DOHH2 (cell line): ENCODE measurements around the gene KLHL18.

Experiments
- H3F3A ChIP-seq: fragments of 200-600 bp; sonication (generic), shearing (Covaris generic); 2 replicates; pipeline ENCODE4 v1.6.0; 2016; ENCODE audit warnings: antibody characterized with exemption, mild to moderate bottlenecking; ENCODE audit not compliant: control insufficient read depth, insufficient read depth
- H3K27ac ChIP-seq: fragments of 200-600 bp; sonication (generic); 2 replicates; pipeline ENCODE4 v1.5.1; 2014; ENCODE audit warnings: low read depth, mild to moderate bottlenecking, low read length, moderate library complexity
- H3K27me3 ChIP-seq: fragments of 200-600 bp; sonication (generic); 2 replicates; pipeline ENCODE4 v1.6.1; 2014; ENCODE audit warnings: mild to moderate bottlenecking, low read length, mixed read lengths; ENCODE audit not compliant: control insufficient read depth
- H3K36me3 ChIP-seq: fragments of 200-600 bp; sonication (generic); 2 replicates; pipeline ENCODE4 v1.6.1; 2014; ENCODE audit warnings: mild to moderate bottlenecking, low read length, moderate library complexity, mixed read lengths; ENCODE audit not compliant: control insufficient read depth
- H3K4me1 ChIP-seq: fragments of 200-600 bp; sonication (generic); 2 replicates; pipeline ENCODE4 v1.6.1; 2014; ENCODE audit warnings: mild to moderate bottlenecking, low read length, mixed read lengths; ENCODE audit not compliant: control insufficient read depth
- H3K4me2 ChIP-seq: fragments of 200-600 bp; sonication (generic); 2 replicates; pipeline ENCODE4 v1.6.0; 2014; ENCODE audit warnings: mild to moderate bottlenecking, low read length, moderate library complexity
- H3K4me3 ChIP-seq: fragments of 200-600 bp; sonication (generic); 2 replicates; pipeline ENCODE4 v1.5.1; 2014; ENCODE audit warnings: mild to moderate bottlenecking, low read length, mixed read lengths
- H3K79me2 ChIP-seq: fragments of 200-600 bp; sonication (generic); 2 replicates; pipeline ENCODE4 v1.6.1; 2014; ENCODE audit warnings: mild to moderate bottlenecking, low read length, mixed read lengths; ENCODE audit not compliant: control insufficient read depth
- H3K9me2 ChIP-seq: fragments of 200-600 bp; sonication (generic); replicated peaks from 2 replicates; pipeline ENCODE4 v1.6.1; 2014; ENCODE audit warnings: mild to moderate bottlenecking, low read length, mixed read lengths; ENCODE audit not compliant: control insufficient read depth
- H3K9me3 ChIP-seq: fragments of 200-600 bp; sonication (generic); 2 replicates; pipeline ENCODE4 v1.6.1; 2014; ENCODE audit warnings: antibody characterized with exemption, low read length, mixed read lengths; ENCODE audit not compliant: control insufficient read depth, insufficient read depth
- H4K20me1 ChIP-seq: fragments of 200-600 bp; sonication (generic); 2 replicates; pipeline ENCODE4 v1.6.0; 2014; ENCODE audit warnings: low read depth, mild to moderate bottlenecking, antibody characterized with exemption, low read length, moderate library complexity; ENCODE audit not compliant: control insufficient read depth, insufficient read depth
- CTCF ChIP-seq: fragments of 200-600 bp; sonication (generic); IDR thresholded peaks from one replicate; pipeline ENCODE4 v1.5.1; 2014; ENCODE audit warnings: antibody characterized with exemption, mild to moderate bottlenecking, low read depth, low read length; ENCODE audit not compliant: poor library complexity, severe bottlenecking
- EZH2phosphoT487 ChIP-seq: fragments of 200-600 bp; sonication (generic); IDR thresholded peaks from 2 replicates; pipeline ENCODE4 v1.6.1; 2017; ENCODE audit warnings: borderline replicate concordance, mild to moderate bottlenecking, antibody characterized with exemption, low read length, moderate library complexity, mixed read lengths

Gene KLHL18

GRCh38 chr3:47265008-47265407 is 17.7 kb upstream of the KLHL18 start:
- H3K9me2 ChIP-seq: no peaks in the 10 kb centered on the region
- H3K79me2 ChIP-seq: no peaks in the 10 kb centered on the region
- no peaks in the 10 kb centered on the region for H3K27me3 ChIP-seq
- H3K27ac ChIP-seq: no peak overlapping the region
- H3K36me3 ChIP-seq: no peaks in the 10 kb centered on the region
- H3K9me3 ChIP-seq: no peaks in the 10 kb centered on the region
- peaks cover 19% of the 10 kb centered on the region for H3K4me1 ChIP-seq
- no peak overlapping the region for H3K4me3 ChIP-seq
- TF ChIP-seq EZH2phosphoT487 (no peak), CTCF (no peak)
- H4K20me1 ChIP-seq: no peaks in the 10 kb centered on the region
- no peak overlapping the region for H3K4me2 ChIP-seq
- H3F3A ChIP-seq: peaks cover 3% of the 10 kb centered on the region; the same call in 1 of the 2 replicates

DNA sequence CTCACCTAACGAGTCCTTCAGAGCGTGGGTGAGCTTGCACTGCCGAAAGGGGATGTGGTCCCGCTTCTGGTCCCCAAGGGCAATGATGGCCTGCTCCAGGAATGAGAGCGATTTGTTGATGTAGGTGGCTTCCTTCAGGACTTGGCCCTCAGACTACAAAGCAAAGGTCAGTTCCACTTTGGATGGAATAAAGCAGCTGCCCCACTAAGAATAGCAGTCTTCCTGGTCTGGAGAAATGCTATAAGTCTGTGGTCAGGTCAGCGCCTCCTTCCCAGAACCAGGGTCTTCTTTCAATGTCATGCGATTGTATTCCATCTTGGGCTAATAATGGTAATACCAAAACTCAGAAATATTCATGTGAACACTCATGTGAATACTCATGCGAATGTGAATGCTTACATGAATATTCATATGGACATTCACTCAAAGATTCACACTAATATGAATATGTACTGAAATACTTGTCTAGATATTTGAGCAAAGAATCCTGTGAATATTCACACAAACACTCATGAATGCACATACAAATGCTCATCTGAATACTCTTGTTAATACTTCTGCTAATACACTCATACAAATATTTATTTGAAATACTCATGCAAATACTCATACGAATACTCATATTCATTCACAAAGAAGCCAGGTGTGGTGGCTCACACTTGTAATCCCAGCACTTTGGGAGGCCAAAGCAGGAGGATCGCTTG is 16.9 kb upstream of the KLHL18 start:
- H3K4me3 ChIP-seq: no peak overlapping the region
- no peak for TF ChIP-seq EZH2phosphoT487
- no peak for TF ChIP-seq CTCF
- no peaks in the 10 kb centered on the region for H3K36me3 ChIP-seq
- no peaks in the 10 kb centered on the region for H3K9me2 ChIP-seq
- H4K20me1 ChIP-seq: no peaks in the 10 kb centered on the region
- H3K9me3 ChIP-seq: no peaks in the 10 kb centered on the region
- H3F3A ChIP-seq: peaks cover 3% of the 10 kb centered on the region; the same call in 1 of the 2 replicates
- peak overlapping the region; percentile 12; the same call in 1 of the 2 replicates for H3K4me2 ChIP-seq
- H3K27ac ChIP-seq: no peak overlapping the region
- H3K79me2 ChIP-seq: no peaks in the 10 kb centered on the region
- H3K27me3 ChIP-seq: no peaks in the 10 kb centered on the region
- peaks cover 19% of the 10 kb centered on the region for H3K4me1 ChIP-seq

GRCh38 chr3:47266709-47267489 is 15.8 kb upstream of the KLHL18 start:
- Histone ChIP-seq H3K27ac (no peak overlapping the region), H3K9me2 (no peaks in the 10 kb centered on the region), H3K4me3 (0 out of 2 replicates have a peak overlapping the region, but pooled peaks have one; percentile 5), H3K9me3 (no peaks in the 10 kb centered on the region), H3F3A (peaks cover 3% of the 10 kb centered on the region; the same call in 1 of the 2 replicates), H3K36me3 (no peaks in the 10 kb centered on the region), H3K4me1 (peaks cover 19% of the 10 kb centered on the region), H4K20me1 (no peaks in the 10 kb centered on the region), H3K79me2 (no peaks in the 10 kb centered on the region), H3K27me3 (no peaks in the 10 kb centered on the region), H3K4me2 (peak overlapping the region; percentile 12)
- no peak for TF ChIP-seq EZH2phosphoT487
- no peak for TF ChIP-seq CTCF
